HG03342 (cell line): Measurements from ENCODE around the gene CUEDC1.

Experiments
- ATAC-seq: cut with Tn5 transposase; IDR thresholded peaks from one replicate; pipeline ENCODE4 v1.9.1; 2021; ENCODE audit warnings: mild to moderate bottlenecking, moderate library complexity; ENCODE audit not compliant: unreplicated experiment

The CUEDC1 gene, protein sequence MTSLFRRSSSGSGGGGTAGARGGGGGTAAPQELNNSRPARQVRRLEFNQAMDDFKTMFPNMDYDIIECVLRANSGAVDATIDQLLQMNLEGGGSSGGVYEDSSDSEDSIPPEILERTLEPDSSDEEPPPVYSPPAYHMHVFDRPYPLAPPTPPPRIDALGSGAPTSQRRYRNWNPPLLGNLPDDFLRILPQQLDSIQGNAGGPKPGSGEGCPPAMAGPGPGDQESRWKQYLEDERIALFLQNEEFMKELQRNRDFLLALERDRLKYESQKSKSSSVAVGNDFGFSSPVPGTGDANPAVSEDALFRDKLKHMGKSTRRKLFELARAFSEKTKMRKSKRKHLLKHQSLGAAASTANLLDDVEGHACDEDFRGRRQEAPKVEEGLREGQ

DNA sequence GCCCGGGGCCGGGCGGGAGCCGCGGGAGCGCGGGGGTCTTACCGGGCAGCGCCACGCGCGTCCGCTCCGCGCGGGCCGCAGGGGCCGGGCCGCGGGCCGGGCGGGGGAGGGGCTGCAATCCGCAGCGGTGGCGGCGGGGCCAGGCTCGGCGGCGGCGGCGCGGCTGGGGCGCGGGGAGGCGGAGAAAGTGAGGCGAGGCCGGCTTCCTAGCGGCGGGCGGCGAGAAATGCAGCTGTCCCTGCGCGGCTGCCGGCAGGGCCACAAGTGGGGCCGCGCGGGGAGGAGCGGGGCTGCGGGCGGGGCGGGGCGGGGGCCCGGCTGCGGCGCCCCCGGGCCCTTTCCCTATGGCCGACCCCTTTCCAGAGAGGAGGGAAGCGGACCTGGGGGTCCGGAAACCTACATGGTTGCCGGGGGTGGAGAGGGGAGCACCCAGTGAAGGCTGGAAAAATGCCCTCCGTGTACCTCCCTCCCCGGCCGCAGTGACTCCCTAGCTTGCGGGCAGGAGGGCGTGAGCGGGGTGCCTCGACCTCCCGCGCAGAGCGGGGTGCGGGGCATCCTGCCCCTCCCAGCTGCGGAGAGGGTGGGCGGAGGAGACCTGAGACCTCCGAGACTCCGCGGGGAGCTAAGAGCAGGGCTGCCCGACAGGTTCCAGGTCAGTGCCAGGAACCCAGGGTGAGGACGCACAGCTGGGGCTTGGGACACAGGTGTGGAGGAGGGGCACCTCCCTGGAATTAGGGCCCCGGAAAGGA is at the start of gene CUEDC1:
Gene CUEDC1, minus strand, starts transcription at position 230 of the 749 bp plus-strand sequence. CDS start 69,848 bp downstream, outside the sequence.
- ATAC-seq: no peak

DNA sequence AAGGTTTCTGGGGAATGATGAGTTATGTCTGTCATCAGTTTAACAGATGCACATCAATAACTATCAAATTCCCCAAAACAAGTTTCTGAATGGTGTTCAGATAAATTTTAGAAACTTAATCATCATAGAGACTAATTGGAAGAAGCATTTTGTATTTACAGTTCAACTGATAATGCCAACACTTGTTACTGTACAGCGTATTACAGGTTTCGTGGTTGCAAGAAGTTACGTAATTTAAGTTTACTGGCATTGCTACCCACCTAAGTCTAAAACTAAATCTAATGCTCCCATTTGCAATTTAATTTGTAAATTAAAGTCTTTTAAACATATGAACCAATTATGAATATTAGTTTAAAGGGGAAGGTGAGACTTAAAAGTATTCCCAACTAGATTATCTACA is 48.8 kb upstream of the CUEDC1 start:
- ATAC-seq: no peak

DNA sequence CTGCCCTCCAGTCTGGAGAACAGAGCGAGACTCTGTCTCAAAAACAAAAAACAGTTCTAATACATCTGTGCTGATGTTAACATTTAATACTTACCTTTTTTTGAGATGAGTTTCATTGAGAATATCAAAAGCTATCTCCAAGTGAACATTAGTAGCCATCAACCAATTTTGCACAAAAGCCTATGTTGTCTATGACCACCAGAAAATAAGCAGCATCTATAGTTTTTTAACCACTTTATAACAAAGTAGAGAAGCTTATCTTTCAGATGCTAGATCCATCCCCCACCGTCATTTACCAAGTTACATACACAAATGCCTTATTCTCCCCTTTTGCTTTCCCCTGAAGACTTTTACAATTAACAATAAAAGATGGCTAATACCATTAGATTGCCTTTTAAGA is 47.8 kb upstream of the CUEDC1 start:
- no peak for ATAC-seq

DNA sequence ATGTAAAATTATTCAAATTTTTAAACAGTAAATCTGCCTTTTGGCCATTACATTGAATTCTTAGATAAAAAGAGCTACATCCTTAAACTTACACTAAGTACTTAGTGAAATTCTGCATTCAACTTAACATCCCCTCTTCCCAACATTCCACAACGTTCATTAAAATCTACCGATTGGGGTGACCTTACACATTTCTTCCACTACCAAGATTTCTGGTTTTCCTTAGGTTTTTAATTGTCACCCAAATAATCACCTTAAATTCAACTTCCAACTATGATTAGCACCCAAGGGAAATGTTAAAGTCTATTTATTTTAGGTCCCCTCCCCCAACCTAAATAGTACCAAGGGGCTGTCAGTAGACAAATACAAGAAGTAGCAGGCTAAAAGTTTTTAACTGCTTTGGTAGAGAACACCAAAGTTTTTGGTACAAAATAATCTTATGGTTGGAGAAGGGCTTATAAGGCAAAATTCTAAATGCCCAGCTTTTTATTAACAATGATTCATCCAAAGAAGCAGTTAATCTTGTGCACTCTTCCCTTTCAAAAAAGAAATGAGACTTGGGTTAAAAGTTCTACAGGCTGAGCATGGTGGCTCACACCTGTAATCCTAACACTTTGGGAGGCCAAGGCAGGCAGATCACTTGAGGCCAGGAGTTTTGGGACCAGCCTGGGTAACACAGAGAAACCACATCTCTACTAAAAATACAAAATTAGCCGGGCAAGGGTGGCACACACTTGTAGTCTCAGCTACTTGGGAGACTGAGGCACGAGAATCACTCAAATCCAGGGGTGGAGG is 47.1 kb upstream of the CUEDC1 start:
- no peak for ATAC-seq

DNA sequence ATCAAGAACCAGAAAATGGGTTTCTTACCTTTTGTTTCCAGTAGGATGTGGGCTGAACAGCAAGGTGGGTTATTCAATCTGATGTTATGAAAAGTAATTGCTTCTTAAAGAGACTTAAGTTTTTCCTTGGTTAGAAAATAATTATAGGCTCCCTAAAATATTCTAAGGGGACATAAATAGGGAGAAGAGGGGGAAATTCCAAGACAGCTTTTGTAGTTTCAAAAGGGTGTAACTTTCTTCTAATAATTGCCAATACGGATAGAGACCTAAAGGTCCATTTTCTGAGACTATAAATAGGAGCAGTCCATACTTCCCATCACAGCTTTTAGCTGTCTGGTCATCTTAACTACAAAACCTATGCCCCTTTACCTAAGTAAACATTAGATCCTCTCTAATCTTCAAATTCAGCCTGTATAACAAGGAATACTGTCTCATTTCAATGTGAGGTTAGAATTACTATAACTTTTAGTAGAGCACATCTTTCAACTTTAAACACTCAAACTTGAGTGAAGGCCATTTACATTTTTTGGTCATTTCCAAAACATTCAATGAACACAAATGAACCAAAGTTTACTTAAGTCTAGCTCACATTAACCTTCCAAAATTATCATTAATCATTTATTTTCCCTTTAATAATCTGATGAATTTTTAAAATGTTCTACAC is 46.4 kb upstream of the CUEDC1 start:
- ATAC-seq: no peak

DNA sequence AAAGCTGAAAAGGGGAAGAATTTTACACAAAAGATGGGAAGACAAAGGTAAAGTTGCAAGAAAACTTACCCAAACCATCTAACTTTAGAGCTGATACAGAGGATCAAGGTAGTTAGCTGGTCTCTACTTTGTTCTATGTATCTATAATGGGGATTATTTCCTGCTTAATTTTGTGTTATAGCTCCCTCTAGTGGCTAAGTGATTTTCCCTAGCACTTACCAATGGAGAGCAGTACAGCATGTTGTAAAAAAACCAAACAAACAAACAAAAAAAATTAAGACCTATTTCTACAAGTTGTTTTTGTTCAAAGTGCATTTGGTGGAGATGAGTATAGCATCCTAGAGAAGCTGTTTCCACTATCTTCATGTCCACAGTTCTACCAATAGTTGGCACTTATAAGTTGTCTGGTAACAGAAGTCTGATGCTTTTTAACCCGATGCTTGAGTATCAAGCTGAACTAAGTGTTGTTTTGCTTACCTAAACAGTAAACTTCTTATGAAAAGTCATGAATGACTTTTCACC is 44.3 kb upstream of the CUEDC1 start:
- ATAC-seq: no peak

DNA sequence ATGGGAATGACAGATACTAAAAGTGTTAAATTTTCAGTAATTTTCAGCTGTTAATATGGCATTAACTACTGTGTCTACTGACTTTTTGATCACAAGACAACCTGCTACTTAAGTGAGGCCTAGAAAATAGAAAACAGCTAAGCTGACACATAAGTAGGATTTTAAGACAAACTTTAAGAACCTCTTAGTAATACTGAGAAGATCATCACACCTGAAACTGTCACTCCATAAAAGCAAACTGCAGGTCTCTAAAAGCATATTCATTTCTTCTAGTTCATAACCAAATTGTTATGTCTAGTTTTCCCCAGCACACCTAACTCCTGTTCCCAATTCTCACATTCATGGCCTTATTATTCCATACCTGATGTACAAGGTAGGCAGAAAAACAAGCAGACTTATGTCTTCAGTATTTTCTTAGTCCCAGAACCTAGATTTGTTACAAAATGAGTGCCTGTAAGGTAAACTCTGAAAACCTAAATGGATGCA is 43.8 kb upstream of the CUEDC1 start:
- no peak for ATAC-seq

DNA sequence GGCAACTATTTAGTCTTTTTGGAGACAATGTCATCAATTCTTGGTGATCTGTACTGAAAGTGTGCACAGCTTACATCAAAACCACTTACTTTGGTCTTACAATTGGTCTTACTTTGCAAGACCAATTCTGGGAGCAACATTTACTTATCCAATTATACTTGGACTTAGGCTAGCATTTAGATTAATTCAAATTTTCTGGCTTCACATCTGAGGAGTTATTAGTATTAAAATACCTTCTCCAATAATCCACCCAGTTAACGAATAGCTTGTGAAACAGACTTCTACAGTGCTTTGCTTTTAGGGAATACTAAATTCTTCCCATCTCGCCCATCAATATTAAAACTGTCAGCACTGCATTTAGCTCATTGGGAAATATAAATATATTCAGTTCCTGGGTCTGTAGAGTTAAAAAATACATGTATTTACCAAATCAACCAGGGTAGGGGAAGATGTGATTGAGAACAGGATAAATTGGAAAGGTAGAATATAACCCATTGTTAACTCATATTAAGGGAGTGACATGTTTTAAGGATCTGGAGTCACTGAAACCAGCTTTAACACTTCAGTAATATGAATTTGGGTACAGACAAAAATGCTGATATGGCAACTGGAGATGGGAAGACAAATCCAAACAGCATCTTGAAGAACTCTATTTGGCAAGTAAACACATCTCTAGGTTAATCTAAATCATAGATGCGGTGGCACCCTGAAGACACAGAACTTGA is 42.0 kb upstream of the CUEDC1 start:
- ATAC-seq: no peak

DNA sequence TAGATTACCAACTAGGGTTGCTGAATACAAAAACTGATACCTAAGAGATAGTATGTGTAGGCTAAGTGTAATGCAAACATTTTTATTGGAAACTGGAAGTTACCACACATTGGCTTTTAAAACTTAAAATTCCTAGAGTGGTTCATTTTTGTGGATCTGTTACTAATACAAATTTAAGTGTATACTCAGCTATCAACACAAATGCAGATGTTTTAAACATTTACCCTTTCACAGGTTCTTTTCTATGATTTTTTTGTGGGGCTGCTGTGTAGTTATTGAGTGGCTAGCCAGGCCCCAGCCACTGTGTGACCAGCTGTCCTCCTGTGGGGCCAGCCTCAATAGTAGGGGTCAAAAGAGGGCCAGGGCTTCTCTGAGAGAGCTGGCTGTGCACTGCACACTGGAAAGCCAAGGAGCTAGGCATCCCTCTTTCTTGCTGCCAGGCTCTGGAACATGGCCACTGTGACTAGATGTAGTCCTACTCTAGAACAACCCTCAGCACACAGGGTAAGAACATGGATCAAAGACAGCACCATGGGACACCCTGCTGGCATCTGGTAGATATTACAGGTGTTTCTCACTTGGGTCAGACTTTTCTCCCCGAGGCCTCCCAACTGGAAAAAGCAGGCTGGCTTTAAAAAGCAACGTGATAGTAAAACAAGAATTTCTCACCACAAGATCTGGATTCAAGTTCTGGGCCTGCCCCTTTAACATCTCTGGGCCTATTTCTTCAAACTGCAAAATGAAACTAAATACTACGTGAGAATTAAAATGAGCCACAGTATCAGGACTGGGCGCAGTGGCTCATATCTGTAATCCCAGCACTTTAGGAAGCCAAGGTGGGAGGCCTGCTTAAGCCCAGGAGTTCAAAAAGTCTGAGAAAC is 40.1 kb upstream of the CUEDC1 start:
- peak; percentile 71 for ATAC-seq

DNA sequence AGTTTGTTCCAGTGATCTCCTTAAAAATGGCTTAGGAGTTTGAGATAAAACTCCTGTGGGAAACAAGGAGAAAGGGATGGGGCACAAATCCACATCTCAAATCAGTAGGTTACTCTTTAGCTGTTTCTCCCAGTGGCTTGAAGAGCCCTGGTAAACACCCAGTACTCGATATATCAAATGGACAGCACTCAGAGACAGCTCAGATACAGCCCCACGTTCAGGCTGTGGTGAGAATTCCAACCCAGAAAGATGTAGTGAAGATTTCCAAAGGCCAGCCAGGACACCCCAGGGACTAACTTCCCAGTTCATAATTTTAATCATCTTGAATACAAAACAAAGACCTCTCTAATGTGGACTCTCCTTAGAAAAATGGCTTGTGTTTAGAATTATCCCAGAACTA is 39.2 kb upstream of the CUEDC1 start:
- no peak for ATAC-seq

DNA sequence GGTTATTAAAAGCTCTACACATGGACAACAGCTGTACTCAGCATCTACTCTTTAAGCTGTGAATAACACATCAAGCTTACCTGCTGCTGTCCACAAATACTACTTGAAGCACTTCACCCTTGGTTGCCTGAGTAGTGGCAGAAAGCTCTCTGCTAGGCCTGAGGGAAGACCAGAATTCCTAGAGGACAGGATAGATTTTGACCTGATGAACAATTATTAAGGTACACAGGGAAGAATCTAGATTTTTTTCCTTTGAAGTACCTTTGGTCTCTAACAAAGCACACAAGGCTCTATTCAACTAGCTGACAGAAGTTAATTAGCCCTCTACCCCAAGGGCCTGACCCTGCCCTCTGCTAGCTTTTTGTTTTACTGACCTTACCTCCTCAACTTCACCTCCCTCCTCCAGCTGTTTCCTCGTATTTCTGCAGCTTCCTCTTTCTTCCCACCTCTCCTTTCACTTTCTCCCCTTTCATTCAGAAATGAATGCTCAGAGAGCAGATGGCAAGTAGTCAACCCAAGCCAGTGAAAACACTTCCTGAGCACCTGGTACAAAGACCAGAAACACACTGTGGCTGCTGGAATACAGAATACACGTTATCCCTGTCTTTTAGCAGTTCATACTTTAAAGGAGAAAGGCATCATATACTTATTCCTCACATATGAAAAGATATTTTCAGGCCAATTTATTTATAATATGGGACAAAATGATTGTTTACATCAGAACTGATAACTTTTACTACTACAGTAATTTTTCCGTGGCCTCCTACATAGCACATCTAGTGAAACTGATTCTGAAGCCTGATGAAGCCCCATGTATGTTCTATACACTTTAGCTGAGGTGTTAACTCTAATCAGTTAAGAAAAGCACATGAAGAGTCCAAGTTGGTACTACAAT is 38.5 kb upstream of the CUEDC1 start:
- no peak for ATAC-seq

DNA sequence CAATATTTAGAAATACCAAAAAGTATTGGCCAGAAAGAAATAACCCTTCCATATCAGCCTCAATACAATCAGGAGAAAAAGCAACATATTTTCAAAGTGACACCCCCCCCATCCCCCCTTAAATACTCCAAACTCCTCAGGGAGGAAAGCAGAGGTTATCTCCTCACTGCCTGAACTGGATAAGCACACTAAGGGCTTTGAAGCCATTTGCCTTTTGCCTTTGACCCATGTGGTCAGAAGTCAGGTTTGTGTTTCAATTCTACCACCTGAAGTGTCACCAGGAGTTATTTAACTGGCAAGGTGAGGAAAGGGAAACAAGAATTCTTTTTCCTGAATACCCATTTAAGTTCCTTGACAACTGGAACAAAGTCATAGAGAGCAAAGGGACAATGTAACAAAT is 36.3 kb upstream of the CUEDC1 start:
- no peak for ATAC-seq

DNA sequence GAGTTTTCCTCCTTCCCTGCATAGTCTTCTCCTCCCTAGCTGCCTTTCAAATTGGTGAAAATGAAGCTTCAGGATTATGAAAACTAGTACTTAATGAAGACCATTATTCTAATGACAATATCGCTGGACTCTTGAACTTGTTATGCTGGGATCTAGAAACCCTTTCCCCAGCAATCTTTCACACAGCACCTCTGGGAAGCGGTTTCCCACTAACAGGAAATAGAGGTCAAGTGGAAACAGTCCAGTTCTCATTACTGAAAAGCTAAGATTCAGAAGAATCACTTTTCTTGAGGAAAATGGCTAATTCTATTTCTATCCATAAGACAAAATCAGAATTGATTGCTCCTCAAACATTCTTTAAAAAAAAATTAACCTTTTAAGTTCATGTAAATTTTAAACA is 34.8 kb upstream of the CUEDC1 start:
- ATAC-seq: no peak

DNA sequence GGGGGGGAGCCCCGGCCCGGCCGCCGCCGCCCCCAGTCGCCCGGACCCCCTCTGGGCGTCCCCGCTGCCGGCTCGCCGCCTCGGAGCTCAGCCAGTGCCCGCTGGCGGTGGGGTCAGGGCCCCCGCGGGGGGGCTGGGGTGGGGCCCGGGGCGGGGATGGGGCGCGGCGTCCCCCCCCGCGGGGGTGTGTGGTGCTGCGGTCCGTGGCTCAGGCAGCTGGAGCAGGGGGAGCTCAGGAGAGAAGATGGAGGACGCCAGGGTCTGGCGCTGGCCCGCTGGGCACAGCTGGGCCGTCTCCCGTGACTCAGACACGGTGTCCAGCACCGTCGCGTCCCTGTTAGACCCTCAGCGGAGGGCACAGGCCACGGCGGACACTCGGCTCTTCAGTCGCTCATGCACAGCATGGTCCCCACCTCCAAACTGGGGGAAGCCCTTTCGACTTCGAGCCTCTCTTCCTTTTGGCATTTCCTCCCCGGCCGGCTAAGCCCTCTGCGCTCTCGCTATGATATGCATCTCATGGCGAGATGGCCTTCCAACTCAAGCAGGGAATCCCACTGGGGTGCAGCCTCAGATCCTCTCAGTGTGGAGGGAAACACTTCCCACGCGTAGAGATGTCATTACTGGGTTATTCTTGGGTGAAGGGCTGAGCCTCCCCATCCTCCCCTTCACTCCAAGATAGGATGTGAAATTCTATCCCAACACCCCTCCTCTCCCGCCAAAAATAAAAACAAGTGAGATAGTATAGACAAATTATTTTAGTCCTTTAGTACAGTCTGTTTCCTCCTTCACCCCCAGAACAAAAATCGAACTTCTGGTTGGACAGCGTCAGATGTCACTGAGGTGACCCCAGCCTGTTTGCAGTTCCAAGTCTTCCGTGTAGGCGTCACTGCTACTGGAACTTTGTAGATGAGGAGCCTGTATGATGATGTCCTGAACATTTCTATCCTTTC is 33.4 kb upstream of the CUEDC1 start:
- peak; percentile 69 for ATAC-seq

DNA sequence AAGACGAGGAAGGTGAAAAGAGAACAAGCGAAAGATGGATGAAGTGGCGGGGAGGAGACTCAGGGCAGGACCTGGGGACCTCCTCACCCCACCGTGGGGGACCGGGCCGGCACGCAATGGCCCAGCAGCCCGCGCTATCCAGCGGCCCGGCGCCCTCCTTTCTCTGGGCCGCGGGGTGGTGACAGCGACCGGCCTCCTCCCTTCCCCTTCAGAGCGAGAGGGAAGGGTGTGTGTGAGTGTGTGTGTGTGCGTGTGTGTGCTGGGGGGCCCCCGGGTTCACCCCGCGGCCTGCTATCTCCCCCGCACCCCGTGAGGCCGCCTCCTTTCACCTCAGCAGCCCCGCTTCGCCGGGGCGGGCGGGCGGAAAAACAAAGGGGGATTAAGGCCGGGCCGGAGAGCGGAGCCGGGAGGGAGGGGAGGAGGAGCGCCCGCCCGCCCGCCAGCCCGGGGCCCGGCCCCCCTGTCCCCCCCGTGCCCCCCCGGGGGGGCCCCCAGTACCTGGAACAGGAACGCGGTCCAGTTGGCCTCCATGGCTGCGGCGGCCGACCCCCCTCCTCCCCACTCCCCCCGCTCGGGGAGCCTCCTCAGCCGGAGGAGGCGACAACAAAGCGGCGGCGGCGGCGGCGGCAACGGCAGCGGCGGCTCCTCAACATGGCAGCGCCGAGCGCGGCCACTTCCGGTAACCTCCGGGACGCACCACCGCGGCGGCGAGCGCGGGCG is 32.5 kb upstream of the CUEDC1 start, which contains the start of gene VEZF1:
Gene VEZF1, minus strand, starts transcription at position 674 of the 720 bp plus-strand sequence. Its CDS starts 143 bp downstream, at position 531.
- ATAC-seq: peak; percentile 58
